ENCODE data around the gene CFAP46.

GRCh38 chr10:132986978-132987377 is 44.6 kb upstream of the CFAP46 start:
- no peak for TF ChIP-seq CTCF (IDR thresholded peaks at IDR 0.05; ENCODE audit: insufficient read depth, low read length, poor library complexity, severe bottlenecking)
- no peak for TF ChIP-seq EZH2phosphoT487 (conservative IDR thresholded peaks at IDR 0.05; ENCODE audit: low read length)

Measured in SU-DHL-6 (cell line).